SIG-M5 treated with dmso at 0.1 percent for 504 hours (cell line): ENCODE measurements around the gene ASB15.
"Not testable (repeated sequence)": the region's sequence is repeated elsewhere in the genome, so short reads cannot be mapped to it uniquely, and the experiment has no call there.

Experiments used
- DNase-seq: peaks from one replicate; lab custom pipeline; 2025; ENCODE audit not compliant: unreplicated experiment; lab: John Stamatoyannopoulos, UW

The ASB15 gene

DNA sequence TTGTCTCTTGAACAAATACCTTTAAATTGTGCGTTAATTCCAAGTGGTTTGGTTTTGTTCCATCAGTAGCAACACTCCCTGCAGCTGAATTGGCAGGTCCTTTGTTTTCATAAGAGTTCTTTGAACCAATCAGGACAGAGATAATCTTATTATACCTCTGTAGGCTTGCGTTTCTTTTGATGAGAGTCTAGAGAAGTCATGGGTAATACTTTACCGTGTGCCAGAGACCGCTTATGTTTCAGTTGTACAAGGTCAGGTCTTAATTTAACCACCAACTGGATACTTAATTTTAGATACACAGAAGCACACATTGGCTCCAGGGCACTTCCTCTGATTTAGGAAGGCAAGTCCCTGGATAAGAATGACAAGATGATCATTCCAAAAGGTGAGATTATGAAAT lies at the start of gene ASB15:
TSS of gene ASB15 (plus strand) at position 292 of the 400 bp plus-strand sequence. CDS start 12,682 bp downstream, outside the sequence.
- DNase-seq: no peak

DNA sequence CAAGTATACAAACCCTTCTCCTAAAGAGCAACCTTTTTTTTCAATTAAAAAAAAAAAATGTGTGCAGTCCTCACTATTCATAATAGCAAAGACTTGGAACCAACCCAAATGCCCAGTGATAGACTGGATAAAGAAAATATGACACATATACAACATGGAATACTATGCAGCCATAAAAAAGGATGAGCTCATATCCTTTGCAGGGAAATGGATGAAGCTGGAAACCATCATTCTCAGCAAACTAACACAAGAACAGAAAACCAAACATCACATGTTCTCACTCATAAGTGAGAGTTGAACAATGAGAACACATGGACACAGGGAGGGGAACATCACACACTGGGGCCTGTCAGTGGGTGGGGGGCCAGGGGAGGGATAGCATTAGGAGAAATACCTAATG lies 49.5 kb upstream of the ASB15 start:
- DNase-seq: not testable (repeated sequence)

DNA sequence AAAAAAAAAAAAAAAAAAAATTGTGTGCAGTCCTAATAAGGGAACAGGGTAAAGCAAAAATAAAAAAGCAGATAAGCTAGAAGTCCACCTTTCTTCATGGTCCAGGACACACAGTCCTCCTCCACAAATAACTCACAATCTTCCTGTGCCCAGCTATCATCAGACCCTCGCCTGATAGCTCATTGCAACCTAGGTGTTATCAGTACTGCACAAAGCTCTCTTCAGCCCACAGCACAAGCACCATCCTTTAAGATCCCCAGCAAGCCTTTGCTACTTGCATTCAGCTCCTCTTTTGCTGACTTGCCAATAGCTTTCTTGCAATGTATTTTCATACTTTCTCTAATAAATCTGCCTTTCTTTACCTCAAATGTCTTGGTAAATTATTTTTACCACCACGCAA lies 49.0 kb upstream of the ASB15 start:
- no peak for DNase-seq

DNA sequence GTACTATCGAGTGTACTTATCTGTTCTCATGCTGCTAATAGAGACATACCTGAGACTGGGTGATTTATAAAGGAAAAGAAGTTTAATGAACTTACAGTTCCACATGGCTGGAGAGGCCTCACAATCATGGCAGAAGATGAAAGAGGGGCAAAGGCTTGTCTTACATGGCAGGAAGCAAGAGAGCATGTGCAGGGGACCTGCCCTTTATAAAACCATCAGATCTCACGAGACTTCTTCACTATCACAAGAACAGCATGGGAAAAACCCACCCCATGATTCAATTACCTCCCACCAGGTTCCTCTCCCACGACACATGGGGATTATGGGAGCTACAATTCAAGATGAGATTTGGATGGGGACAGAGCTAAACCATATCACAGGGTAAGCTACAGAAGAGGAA lies 48.5 kb upstream of the ASB15 start:
- no peak for DNase-seq

DNA sequence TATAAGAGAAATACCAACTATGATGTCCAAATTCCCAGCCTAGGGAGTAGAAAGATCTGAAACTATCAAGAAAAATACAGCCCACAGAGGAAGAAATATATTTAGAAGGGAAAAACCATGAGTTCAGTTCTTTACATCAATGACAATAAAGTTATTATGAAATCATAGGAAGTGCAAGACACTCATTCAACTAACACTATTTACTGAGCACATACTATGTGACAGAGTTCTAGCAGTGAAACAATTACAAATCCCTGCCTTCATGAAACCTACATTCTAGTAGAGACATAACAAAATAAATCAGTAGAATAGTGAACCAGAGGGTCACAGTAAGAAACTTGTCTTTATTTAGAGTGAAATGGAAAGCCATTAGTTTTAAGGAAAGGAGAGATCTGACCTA lies 46.1 kb upstream of the ASB15 start:
- no peak for DNase-seq

DNA sequence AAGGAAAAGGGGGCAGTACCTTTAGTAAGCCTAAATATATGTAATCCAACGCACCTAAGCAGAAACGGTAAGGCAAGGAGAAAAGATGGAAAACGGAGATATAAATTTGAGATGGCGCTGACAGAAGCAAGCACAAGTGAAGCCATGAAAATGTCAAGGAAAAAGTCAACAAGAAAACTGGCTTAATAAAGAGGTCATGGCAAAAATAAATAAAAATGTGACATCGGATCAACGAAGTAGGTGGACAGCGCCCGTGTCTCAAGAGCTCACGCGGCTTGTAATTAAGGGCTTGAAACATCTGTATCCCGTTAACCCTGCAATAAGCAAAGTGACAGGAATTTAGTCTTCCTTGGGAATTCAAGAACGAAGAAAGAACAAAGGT lies 44.6 kb upstream of the ASB15 start:
- no peak for DNase-seq

DNA sequence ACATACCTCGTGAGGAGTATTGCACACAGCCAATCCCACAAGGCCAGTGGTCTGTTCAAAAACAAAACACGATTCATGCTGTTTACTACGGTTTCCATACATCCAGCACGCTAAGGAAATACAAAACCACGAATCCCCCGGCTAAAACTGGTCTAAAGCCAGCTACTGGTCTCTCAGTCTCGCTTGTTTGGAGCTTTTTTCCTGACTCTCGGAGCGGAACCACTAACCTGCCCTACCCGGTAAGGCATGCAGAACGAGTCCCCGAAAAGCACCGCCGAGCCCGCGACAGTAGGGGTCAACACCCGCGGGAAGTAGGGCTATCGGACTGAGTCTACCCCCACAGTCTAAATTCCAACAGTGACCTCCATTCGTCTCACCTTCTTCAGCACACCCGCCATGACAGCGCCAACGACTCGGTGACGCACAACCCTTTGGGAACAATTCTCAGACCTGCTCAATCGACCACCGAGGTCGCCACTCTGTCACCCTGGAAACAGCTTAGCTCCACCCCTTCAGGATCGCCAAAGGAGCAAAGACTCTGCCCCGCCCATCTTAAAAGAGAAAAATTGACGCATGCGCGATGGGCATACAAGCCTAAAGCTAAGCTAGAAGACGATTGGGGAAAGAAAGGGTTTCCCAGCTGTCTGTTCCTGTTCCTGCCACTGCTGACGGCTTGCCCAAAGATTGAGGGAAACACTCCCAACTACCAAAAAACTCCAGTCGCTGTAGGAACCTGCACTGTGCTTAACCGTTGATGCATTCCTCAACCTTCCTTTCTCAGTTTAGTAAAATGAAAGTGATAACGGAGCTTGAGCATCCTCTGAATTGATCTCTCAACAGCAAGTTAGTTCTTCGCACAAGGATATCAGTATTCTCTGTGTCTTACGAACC lies 44.0 kb upstream of the ASB15 start, which contains the start of gene NDUFA5:
TSS of gene NDUFA5 (minus strand) at position 421 of the 891 bp plus-strand sequence. CDS start at position 398, 23 bp downstream.
- DNase-seq: peak; percentile 98

DNA sequence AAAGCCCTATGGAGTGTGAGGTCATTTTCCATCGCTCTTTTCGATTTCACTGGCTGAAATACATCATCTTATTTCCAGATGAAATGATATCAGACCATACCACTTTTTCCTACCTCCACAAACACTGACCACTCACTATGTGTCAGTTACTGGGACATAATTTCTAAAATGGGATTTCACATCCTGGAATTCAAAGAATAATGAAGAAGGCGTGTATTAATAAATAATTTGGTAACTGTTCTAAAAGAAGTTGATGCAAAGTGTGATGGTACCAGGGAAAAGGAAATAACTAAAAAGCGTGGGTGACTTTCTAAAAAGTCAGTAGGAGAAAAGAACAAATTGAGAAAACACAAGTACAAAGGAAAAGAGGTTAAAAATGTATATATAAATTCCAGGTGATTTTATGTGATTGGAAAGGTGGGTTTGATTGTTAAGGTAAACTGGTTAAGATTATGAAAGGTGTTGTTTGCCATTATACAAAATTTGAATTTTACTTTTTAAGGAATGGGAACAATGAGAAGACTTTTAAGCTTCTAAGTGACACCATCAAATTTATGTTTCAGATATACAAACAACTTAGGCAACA lies 43.2 kb upstream of the ASB15 start:
- DNase-seq: no peak

DNA sequence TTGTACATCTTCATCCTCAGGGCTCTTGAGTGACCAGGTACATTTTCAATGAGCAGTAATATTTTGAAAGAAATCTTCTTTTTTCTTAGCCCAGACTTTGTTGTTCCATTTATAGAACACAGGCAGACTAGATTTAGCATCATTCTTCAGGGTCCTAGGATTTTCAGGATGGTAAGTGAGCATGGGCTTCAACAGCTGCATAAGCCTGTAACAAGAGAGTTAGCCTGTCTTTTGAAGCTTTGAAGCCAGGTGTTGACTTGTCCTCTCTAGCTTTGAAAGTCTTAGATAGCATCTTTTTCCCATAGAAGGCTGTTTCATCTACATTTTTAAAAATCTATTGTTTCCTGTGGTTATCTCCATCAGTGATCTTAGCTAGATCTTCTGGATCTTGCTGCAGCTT lies 39.5 kb upstream of the ASB15 start:
- no peak for DNase-seq

DNA sequence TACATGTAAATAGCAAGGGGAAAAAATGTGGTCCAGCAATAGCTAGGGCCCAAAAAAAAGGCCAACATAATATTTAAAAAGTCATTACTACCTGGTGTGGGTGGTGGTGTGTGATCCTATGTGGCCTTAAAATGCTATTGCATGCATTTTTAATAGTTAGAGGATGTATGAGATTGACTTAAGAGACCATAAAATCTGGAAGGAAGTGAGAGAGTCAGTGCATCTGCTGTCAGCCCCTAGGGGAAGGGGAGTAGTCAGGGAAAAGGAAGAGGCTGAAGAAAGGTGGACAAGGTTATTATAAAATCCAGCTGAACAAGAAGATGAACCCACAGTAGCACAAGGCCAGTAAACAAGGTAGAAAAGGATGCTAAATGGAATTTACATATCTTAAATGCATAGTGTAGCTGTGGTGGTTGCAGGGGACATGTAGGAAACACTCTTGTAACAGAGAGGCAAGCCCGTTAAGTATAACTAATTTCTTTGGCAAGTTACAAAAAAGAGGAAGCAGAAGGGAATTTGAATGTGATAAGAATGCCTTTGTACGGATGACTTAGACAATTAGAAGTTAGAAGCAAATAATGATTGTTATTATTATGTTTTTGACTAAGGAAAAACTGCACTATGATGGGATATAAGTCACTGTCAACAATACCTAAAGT lies 32.1 kb upstream of the ASB15 start:
- DNase-seq: peak; percentile 30

DNA sequence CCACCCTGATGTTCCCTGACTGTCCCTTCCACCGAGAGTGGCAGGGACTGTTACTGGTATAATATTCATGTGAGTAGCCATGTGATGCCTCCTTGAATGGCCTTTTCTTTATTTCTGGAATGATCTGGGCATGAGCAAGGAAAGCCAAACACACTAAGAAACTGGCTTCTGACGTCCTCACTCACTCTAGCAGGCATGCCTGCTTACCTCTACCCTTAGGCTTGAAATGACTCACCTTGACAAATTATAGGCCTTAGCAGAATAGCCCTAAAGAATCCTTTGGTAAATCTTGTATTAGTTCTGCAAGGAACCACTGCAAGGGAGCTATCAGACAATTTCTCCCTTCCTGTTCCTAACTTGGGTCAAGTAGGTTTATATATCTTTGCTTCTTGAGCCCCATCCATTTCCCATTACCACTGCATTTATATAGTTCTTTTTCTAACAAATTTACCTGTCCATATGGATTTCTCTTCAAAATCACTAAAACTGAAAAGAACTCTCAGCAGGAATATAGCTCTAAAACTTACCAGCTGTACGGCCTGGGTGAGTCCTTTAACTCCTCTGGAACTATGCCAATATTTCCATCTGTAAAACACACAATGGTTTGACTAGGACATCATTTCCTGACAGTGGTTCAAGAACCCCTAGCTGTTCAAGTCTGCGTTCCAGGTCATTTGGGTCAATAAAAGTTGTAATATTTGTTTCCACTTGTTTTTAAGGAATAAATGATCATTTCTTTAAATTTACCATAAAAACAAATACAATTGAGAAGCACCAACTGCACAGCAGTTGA lies 31.0 kb upstream of the ASB15 start:
- DNase-seq: no peak

DNA sequence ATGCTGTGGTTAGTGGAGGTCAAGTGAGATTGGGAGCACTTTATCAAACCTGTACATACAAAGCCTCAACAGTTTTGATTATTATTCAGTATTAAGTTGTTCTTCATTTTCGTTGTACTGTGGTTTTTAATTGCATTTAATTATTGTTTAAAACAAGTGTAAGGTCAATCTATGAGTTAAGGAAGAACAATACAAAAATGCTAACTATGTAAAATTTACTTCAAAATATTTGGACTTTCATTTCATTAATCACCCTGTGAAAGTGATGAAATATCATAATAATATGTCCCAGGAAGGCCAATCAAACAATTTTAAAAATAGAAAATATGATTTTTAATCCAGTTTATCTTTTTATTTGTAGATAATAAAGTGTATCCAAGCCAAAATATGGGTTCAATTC lies 30.4 kb upstream of the ASB15 start:
- DNase-seq: no peak

DNA sequence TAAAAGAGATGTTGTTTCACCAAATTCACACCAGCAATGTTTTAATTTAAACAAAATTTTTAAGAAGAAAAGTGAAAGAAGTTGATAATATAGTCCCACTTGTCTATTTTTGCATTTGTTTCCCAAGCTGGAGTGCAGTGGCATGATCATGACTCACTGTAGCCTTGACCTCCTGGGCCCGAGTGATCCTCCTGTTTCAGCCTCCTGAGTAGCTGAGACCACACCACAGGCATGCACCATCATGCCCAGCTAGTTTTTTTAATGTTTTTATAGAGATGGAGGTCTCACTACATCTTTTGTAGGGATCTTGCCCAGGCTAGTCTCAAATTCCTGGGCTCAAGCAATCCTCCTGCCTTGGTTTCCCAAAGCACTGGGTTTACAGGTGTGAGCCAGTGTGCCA lies 29.9 kb upstream of the ASB15 start:
- DNase-seq: no peak

DNA sequence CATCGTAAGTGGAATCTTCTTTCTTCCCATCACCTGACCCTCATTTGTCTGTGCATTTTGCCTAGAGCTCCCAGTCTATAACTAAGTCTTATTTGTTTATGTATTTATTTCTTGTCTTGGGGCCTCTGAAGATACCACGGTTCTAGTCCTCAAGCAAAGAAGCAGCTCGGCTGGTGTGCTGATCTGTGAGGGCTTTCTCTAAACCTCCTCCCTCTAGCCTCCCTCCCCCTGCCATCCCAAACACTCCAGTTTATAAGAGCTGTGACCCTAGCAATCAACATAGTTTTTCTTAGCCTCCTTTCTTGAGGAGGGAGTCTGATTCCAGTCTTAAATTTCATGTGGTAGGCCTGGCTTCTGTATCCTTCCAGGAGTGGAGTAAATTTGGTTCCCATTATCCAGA lies 28.3 kb upstream of the ASB15 start:
- DNase-seq: no peak

DNA sequence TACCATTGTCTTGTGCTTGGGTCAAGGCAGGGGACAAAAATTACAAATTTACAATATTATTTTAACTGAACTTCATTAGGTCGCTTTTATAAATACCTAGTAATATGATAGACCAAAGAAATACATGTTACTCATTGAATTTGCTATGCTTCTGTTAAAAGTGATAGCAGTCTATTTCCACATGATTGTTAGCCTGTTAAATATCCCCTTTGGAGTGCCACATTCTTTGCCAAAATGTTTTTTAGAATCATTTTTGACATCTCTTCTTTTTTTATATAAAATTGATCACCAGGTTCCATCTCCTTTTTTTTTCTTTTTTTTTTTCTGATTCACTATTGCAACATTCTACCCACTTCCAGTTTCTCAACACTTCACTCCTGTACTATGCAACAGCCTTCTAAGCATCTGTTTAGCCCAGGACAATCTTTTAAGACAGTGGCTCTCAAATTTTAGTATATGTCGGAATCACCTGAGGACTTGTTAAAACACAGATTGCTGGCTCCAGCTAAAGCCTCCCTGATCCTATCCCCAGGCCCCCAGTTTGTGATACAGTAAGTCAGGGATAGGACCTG lies 27.6 kb upstream of the ASB15 start:
- DNase-seq: peak; percentile 24

DNA sequence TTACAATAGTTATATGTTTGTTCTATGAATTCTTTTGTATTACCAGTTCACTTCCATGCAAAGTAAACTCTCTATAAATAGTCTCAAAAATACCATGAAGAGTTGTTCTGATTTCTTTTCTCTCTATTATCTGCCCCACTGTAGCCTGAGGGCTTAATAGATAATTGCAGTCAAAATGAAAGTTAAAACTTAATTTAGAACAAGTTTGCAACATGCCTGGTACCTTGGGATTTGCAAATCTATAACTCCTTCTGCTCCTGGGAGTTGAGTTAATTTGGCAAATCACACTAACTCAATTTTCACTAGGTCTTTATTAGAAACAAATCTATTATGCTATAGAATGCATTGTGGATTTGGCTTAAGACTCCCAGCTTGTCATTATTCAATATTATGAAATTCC lies 22.2 kb upstream of the ASB15 start:
- no peak for DNase-seq

DNA sequence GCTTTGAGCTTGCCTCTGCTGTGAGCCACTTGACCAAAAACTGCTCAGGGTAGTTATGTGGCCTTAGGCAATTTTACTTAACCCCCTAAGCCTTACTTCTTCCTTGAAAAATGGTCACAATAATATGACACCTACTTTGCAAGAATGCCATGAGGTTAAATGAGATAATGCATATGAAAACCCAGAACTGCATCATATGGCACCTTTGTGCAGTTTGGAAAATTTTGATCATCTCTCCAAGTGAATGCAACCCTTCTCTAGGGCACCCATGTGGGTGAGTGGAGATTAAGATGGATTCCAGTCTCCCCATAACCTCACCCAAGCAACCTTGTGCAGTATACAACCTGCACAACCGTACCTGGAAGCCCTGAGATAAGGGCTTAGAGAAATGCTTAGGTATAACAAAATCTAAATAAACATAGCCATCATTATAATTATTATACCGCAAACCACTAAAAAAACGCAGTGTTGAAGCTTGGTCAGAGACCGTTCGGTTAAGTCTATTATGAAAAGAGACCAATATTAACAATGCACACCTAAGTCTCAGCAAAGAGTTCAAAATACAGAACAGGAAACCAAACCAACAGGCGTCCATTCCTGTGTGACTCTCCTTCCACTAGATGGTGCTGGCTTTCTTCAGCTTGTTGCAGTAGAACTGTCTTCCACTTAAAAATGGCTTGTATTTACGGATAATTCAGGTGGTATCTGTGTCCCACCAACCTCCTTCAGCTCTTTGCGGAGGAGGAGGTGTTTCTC lies 21.0 kb upstream of the ASB15 start:
- DNase-seq: peak; percentile 55

DNA sequence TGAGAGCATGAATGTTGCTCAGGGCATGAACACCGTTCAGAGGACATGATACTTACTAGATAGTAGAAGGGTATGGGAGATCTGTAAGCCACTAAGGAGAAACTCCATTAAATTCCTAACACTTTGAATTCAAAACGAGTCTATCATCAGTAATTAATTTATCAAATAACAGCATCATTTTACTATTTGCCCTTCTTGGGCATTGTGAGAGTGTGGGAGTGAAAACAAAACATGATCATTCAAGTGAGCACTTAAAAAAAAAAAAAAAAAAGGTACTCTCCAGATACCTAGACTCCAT lies 20.5 kb upstream of the ASB15 start:
- no peak for DNase-seq

DNA sequence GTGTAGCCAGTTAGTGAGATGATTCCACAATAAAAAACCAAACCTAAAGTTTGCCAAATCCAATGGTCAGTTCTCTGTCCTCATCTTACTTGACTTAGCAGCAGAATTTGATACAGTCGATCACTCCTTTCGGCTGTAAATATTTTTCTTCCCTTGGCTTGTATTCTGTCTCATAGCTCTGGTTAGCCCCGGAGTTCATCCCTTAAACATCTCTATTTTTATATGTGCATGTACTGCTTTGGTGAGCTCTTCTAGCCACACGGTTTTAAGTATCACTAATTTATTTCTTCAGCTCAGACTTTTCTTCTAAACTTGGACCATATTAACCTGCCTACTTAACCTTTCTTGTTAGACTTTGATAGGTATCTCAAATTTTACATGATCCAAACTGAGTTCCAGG lies 17.8 kb upstream of the ASB15 start:
- DNase-seq: no peak

DNA sequence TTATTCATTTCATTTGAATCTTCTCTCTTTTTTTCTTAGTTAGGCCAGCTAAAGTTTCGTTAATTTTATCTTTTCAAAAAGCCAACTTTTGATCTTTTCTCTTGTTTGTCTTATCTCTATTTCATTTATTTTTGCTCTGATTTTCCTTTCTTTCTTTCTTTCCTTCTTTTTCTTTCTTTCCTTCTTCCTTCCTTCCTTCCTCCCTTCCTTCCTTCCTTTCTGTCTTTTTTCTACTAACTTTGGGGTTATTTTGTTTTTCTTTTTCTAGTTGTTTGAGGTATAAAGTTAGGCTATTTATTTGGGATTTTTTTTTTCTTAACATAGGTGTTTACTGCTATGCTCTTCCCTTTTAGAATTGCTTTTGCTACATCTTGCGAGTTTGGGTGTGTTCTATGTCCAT lies 13.2 kb upstream of the ASB15 start:
- no peak for DNase-seq
